ENCODE measurements around the gene ASIC4.
A peak's percentile ranks its signal among the peaks of the same experiment; 100 is the strongest.

The ASIC4 gene

GRCh38 chr2:219506802-219507526 lies 7.3 kb upstream of the ASIC4 start:
- H3K36me3 ChIP-seq (ENCODE audit: control insufficient read depth in 5 of 5, insufficient read depth in 5 of 5, low read length in 5 of 5) = peaks cover 0 to 56% (median 48%) of the 10 kb centered on the region in 5 donors
- H3K4me3 ChIP-seq (ENCODE audit: low read depth in 1 of 5, low read length in 5 of 5) = no peak overlapping the region
- H3K9me3 ChIP-seq (ENCODE audit: control insufficient read depth in 5 of 5, low read length in 5 of 5) = no peaks in the 10 kb centered on the region
- no peak overlapping the region for H3K9ac ChIP-seq (ENCODE audit: low read length in 5 of 5)
- H3K27ac ChIP-seq (ENCODE audit: low read depth, low read length) = no peak overlapping the region
- peaks cover 8 to 20% (median 13%) of the 10 kb centered on the region in 5 donors for H3K27me3 ChIP-seq (ENCODE audit: control insufficient read depth in 5 of 5, insufficient read depth in 4 of 5, low read length in 5 of 5)
- peaks cover 0 to 15% (median 11%) of the 10 kb centered on the region in 5 donors for H3K4me1 ChIP-seq (ENCODE audit: control insufficient read depth in 5 of 5, insufficient read depth in 5 of 5, low read length in 5 of 5)

GRCh38 chr2:219507581-219508443 lies 6.5 kb upstream of the ASIC4 start:
- Histone ChIP-seq H3K27me3 (ENCODE audit: control insufficient read depth in 5 of 5, insufficient read depth in 4 of 5, low read length in 5 of 5) (peaks cover 14 to 29% (median 22%) of the 10 kb centered on the region in 5 donors), H3K9me3 (ENCODE audit: control insufficient read depth in 5 of 5, low read length in 5 of 5) (no peaks in the 10 kb centered on the region), H3K4me1 (ENCODE audit: control insufficient read depth in 5 of 5, insufficient read depth in 5 of 5, low read length in 5 of 5) (peaks cover 0 to 15% (median 11%) of the 10 kb centered on the region in 5 donors), H3K9ac (ENCODE audit: low read length in 5 of 5) (no peak overlapping the region), H3K27ac (ENCODE audit: low read depth, low read length) (no peak overlapping the region), H3K4me3 (ENCODE audit: low read depth in 1 of 5, low read length in 5 of 5) (no peak overlapping the region), H3K36me3 (ENCODE audit: control insufficient read depth in 5 of 5, insufficient read depth in 5 of 5, low read length in 5 of 5) (peaks cover 0 to 48% (median 44%) of the 10 kb centered on the region in 5 donors)

- peaks cover 20 to 35% (median 28%) of the 10 kb centered on the region in 5 donors for H3K27me3 ChIP-seq (ENCODE audit: control insufficient read depth in 5 of 5, insufficient read depth in 4 of 5, low read length in 5 of 5)
- no peak overlapping the region for H3K27ac ChIP-seq (ENCODE audit: low read depth, low read length)
- peaks cover 0 to 18% (median 11%) of the 10 kb centered on the region in 5 donors for H3K4me1 ChIP-seq (ENCODE audit: control insufficient read depth in 5 of 5, insufficient read depth in 5 of 5, low read length in 5 of 5)
- no peaks in the 10 kb centered on the region for H3K9me3 ChIP-seq (ENCODE audit: control insufficient read depth in 5 of 5, low read length in 5 of 5)
- no peak overlapping the region for H3K9ac ChIP-seq (ENCODE audit: low read length in 5 of 5)
- H3K36me3 ChIP-seq (ENCODE audit: control insufficient read depth in 5 of 5, insufficient read depth in 5 of 5, low read length in 5 of 5) = peaks cover 0 to 43% (median 40%) of the 10 kb centered on the region in 5 donors
- no peak overlapping the region for H3K4me3 ChIP-seq (ENCODE audit: low read depth in 1 of 5, low read length in 5 of 5)
Observed at GRCh38 chr2:219508444-219508734, 5.9 kb upstream of the ASIC4 start.

- Histone ChIP-seq H3K36me3 (ENCODE audit: control insufficient read depth in 5 of 5, insufficient read depth in 5 of 5, low read length in 5 of 5) (peaks cover 0 to 35% (median 32%) of the 10 kb centered on the region in 5 donors), H3K4me3 (ENCODE audit: low read depth in 1 of 5, low read length in 5 of 5) (no peak overlapping the region), H3K27me3 (ENCODE audit: control insufficient read depth in 5 of 5, insufficient read depth in 4 of 5, low read length in 5 of 5) (peaks cover 22 to 42% (median 35%) of the 10 kb centered on the region in 5 donors), H3K4me1 (ENCODE audit: control insufficient read depth in 5 of 5, insufficient read depth in 5 of 5, low read length in 5 of 5) (peaks cover 0 to 23% (median 11%) of the 10 kb centered on the region in 5 donors), H3K27ac (ENCODE audit: low read depth, low read length) (no peak overlapping the region), H3K9me3 (ENCODE audit: control insufficient read depth in 5 of 5, low read length in 5 of 5) (no peaks in the 10 kb centered on the region), H3K9ac (ENCODE audit: low read length in 5 of 5) (no peak overlapping the region)
Observed at GRCh38 chr2:219508971-219509779, 5.1 kb upstream of the ASIC4 start.

GRCh38 chr2:219509780-219510511 lies 4.3 kb upstream of the ASIC4 start:
- no peaks in the 10 kb centered on the region for H3K9me3 ChIP-seq (ENCODE audit: control insufficient read depth in 5 of 5, low read length in 5 of 5)
- peak overlapping the region in 4 of 5 donors; percentile 24 to 55 (median 46) for H3K4me3 ChIP-seq (ENCODE audit: low read depth in 1 of 5, low read length in 5 of 5)
- no peak overlapping the region for H3K27ac ChIP-seq (ENCODE audit: low read depth, low read length)
- peaks cover 0 to 28% (median 24%) of the 10 kb centered on the region in 5 donors for H3K36me3 ChIP-seq (ENCODE audit: control insufficient read depth in 5 of 5, insufficient read depth in 5 of 5, low read length in 5 of 5)
- no peak overlapping the region for H3K9ac ChIP-seq (ENCODE audit: low read length in 5 of 5)
- H3K4me1 ChIP-seq (ENCODE audit: control insufficient read depth in 5 of 5, insufficient read depth in 5 of 5, low read length in 5 of 5) = peaks cover 0 to 26% (median 11%) of the 10 kb centered on the region in 5 donors
- H3K27me3 ChIP-seq (ENCODE audit: control insufficient read depth in 5 of 5, insufficient read depth in 4 of 5, low read length in 5 of 5) = peaks cover 27 to 47% (median 43%) of the 10 kb centered on the region in 5 donors

- peaks cover 27 to 54% (median 50%) of the 10 kb centered on the region in 5 donors for H3K27me3 ChIP-seq (ENCODE audit: control insufficient read depth in 5 of 5, insufficient read depth in 4 of 5, low read length in 5 of 5)
- H3K4me1 ChIP-seq (ENCODE audit: control insufficient read depth in 5 of 5, insufficient read depth in 5 of 5, low read length in 5 of 5) = peaks cover 0 to 26% (median 11%) of the 10 kb centered on the region in 5 donors
- no peak overlapping the region for H3K27ac ChIP-seq (ENCODE audit: low read depth, low read length)
- peak overlapping the region in 2 of 5 donors; percentile 47 to 55 for H3K4me3 ChIP-seq (ENCODE audit: low read depth in 1 of 5, low read length in 5 of 5)
- H3K9me3 ChIP-seq (ENCODE audit: control insufficient read depth in 5 of 5, low read length in 5 of 5) = no peaks in the 10 kb centered on the region
- no peak overlapping the region for H3K9ac ChIP-seq (ENCODE audit: low read length in 5 of 5)
- H3K36me3 ChIP-seq (ENCODE audit: control insufficient read depth in 5 of 5, insufficient read depth in 5 of 5, low read length in 5 of 5) = peaks cover 0 to 21% (median 19%) of the 10 kb centered on the region in 5 donors
Observed at GRCh38 chr2:219510512-219511135, 3.7 kb upstream of the ASIC4 start.

- no peak overlapping the region for H3K27ac ChIP-seq (ENCODE audit: low read depth, low read length)
- H3K9ac ChIP-seq (ENCODE audit: low read length in 5 of 5) = no peak overlapping the region
- no peak overlapping the region for H3K4me3 ChIP-seq (ENCODE audit: low read depth in 1 of 5, low read length in 5 of 5)
- peaks cover 0 to 26% (median 11%) of the 10 kb centered on the region in 5 donors for H3K4me1 ChIP-seq (ENCODE audit: control insufficient read depth in 5 of 5, insufficient read depth in 5 of 5, low read length in 5 of 5)
- no peaks in the 10 kb centered on the region for H3K9me3 ChIP-seq (ENCODE audit: control insufficient read depth in 5 of 5, low read length in 5 of 5)
- peaks cover 0 to 10% (median 8%) of the 10 kb centered on the region in 5 donors for H3K36me3 ChIP-seq (ENCODE audit: control insufficient read depth in 5 of 5, insufficient read depth in 5 of 5, low read length in 5 of 5)
- peaks cover 27 to 65% (median 61%) of the 10 kb centered on the region in 5 donors for H3K27me3 ChIP-seq (ENCODE audit: control insufficient read depth in 5 of 5, insufficient read depth in 4 of 5, low read length in 5 of 5)
Observed at GRCh38 chr2:219511547-219512325, 2.5 kb upstream of the ASIC4 start.

GRCh38 chr2:219512524-219513216 lies 1.6 kb upstream of the ASIC4 start:
- Histone ChIP-seq H3K36me3 (ENCODE audit: control insufficient read depth in 5 of 5, insufficient read depth in 5 of 5, low read length in 5 of 5) (peaks cover 0 to 1% (median 0%) of the 10 kb centered on the region in 5 donors), H3K4me3 (ENCODE audit: low read depth in 1 of 5, low read length in 5 of 5) (no peak overlapping the region), H3K27me3 (ENCODE audit: control insufficient read depth in 5 of 5, insufficient read depth in 4 of 5, low read length in 5 of 5) (peaks cover 27 to 72% (median 69%) of the 10 kb centered on the region in 5 donors), H3K9me3 (ENCODE audit: control insufficient read depth in 5 of 5, low read length in 5 of 5) (no peaks in the 10 kb centered on the region), H3K9ac (ENCODE audit: low read length in 5 of 5) (peak overlapping the region in 1 of 5 donors; percentile 35), H3K27ac (ENCODE audit: low read depth, low read length) (no peak overlapping the region), H3K4me1 (ENCODE audit: control insufficient read depth in 5 of 5, insufficient read depth in 5 of 5, low read length in 5 of 5) (peaks cover 0 to 26% (median 12%) of the 10 kb centered on the region in 5 donors)
